ENCODE results near the gene LCE2B. TPM values are rescaled to one million over a fixed set of nuclear protein-coding genes. Genes with fewer than 3 reads are reported as not detected.
"Not testable (repeated sequence)": the region's sequence is repeated elsewhere in the genome, so short reads cannot be mapped to it uniquely, and the experiment has no call there.

The LCE2B gene
- total RNA-seq, 4 donors from 2014 or later: not detected

- no peaks in the 10 kb centered on the region for H3K9me3 ChIP-seq
- no peak for DNase-seq
- H3K4me1 ChIP-seq: no peaks in the 10 kb centered on the region
- no peaks in the 10 kb centered on the region for H3K27me3 ChIP-seq
- no peak overlapping the region for H3K27ac ChIP-seq
- no peaks in the 10 kb centered on the region for H3K36me3 ChIP-seq
- TF ChIP-seq POLR2A (IDR thresholded peaks at IDR 0.05) (no peak), CTCF (IDR thresholded peaks at IDR 0.05) (no peak)
- 58 to 61% methylated on average over 2 of the region's 2 CpGs for WGBS, 2 donors
- H3K4me3 ChIP-seq (replicated peaks in 1 of 3): no peak overlapping the region
- intact Hi-C loops (cut with DNase I): no loop called here
Observed at GRCh38 chr1:152656459-152656858, 29.5 kb upstream of the LCE2B start.

GRCh38 chr1:152657677-152658076, 28.2 kb upstream of the LCE2B start:
- Histone ChIP-seq H3K27ac (no peak overlapping the region), H3K4me3 (replicated peaks in 1 of 3) (no peak overlapping the region), H3K4me1 (no peaks in the 10 kb centered on the region), H3K27me3 (no peaks in the 10 kb centered on the region), H3K9me3 (no peaks in the 10 kb centered on the region), H3K36me3 (no peaks in the 10 kb centered on the region)
- no peak for DNase-seq
- intact Hi-C loops (cut with DNase I): no loop called here
- WGBS, 2 donors: 93 to 94% methylated on average over 4 of the region's 4 CpGs
- TF ChIP-seq POLR2A (IDR thresholded peaks at IDR 0.05) (no peak), CTCF (IDR thresholded peaks at IDR 0.05) (no peak)

- no peak overlapping the region for H3K27ac ChIP-seq
- no peak for TF ChIP-seq POLR2A (IDR thresholded peaks at IDR 0.05)
- TF ChIP-seq CTCF (IDR thresholded peaks at IDR 0.05): no peak
- intact Hi-C loops (cut with DNase I): no loop called here
- no peaks in the 10 kb centered on the region for H3K27me3 ChIP-seq
- no peak overlapping the region for H3K4me3 ChIP-seq (replicated peaks in 1 of 3)
- 50 to 53% methylated on average over 3 of the region's 3 CpGs for WGBS, 2 donors
- no peaks in the 10 kb centered on the region for H3K9me3 ChIP-seq
- peak; percentile 61 to 64 for DNase-seq
- H3K4me1 ChIP-seq: no peaks in the 10 kb centered on the region
- H3K36me3 ChIP-seq: no peaks in the 10 kb centered on the region
Observed at GRCh38 chr1:152658649-152659048, 27.3 kb upstream of the LCE2B start.

- WGBS, 2 donors: 49 to 69% methylated on average over 2 to 3 of the region's 3 CpGs
- no peaks in the 10 kb centered on the region for H3K36me3 ChIP-seq
- H3K4me3 ChIP-seq (replicated peaks in 1 of 3): no peak within 1 kb of the TSS
- TF ChIP-seq POLR2A (IDR thresholded peaks at IDR 0.05) (no peak), CTCF (IDR thresholded peaks at IDR 0.05) (no peak)
- no peak within 1 kb of the TSS for H3K27ac ChIP-seq
- H3K9me3 ChIP-seq: no peaks in the 10 kb centered on the region
- no peaks in the 10 kb centered on the region for H3K27me3 ChIP-seq
- intact Hi-C loops (cut with DNase I): no loop called here
- no peak for DNase-seq
- H3K4me1 ChIP-seq: no peaks in the 10 kb centered on the region
Observed at GRCh38 chr1:152663098-152663497, 22.8 kb upstream of the LCE2B start, which contains the start of gene LCE2D. Gene LCE2D (plus strand): TSS chr1:152663380. CDS start chr1:152664106, 726 bp downstream.

DNA sequence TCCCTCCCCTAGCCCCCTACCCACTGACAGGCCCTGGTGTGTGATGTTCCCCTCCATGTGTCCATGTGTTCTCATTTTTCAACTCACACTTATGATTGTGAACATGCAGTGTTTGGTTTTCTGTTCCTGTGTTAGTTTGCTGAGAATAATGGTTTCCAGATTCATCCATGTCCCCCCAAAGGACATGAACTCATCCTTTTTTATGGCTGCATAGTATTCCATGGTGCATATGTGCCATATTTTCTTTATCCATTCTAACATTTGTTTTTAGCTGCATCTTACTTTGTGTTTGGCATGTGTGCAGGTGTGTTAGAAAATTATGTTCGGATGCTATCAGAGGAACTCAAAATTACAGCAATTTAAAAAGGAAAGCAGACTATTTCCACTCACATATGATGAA, 19.8 kb upstream of the LCE2B start:
- H3K9me3 ChIP-seq; DNase-seq; intact Hi-C loops (cut with DNase I); H3K27ac ChIP-seq; H3K36me3 ChIP-seq; H3K4me1 ChIP-seq; H3K27me3 ChIP-seq; H3K4me3 ChIP-seq (replicated peaks in 1 of 3): not testable (repeated sequence)
- 93 to 100% methylated on average over 1 of the region's 1 CpG for WGBS, 2 donors

DNA sequence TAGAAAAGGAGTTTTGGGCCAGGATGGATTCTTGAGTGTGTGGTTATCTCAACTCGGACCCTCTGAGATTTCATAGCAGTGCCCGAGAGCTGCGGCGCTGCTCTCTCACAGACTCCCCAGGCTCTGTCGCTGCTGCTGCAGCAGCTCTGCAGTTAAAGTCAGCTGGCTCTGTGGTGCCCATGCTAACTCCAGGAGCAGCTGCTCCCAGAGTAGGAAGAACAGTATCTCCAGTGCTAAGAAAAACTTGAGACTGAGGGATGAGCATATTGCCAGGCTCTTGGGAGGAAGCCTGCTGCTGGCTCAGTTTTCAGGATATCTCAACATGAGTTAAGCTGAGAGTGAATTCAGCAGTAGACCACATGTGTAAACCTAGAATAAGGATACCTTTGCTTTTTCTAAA, 18.3 kb upstream of the LCE2B start:
- no peak overlapping the region for H3K27ac ChIP-seq
- H3K4me3 ChIP-seq (replicated peaks in 1 of 3): no peak overlapping the region
- DNase-seq: no peak
- 92 to 93% methylated on average over 5 of the region's 5 CpGs for whole genome bisulfite sequencing, 2 donors
- H3K36me3 ChIP-seq: no peaks in the 10 kb centered on the region
- H3K27me3 ChIP-seq: no peaks in the 10 kb centered on the region
- intact Hi-C loops (cut with DNase I): no loop called here
- no peaks in the 10 kb centered on the region for H3K9me3 ChIP-seq
- no peaks in the 10 kb centered on the region for H3K4me1 ChIP-seq
- TF ChIP-seq POLR2A (IDR thresholded peaks at IDR 0.05): no peak
- no peak for TF ChIP-seq CTCF (IDR thresholded peaks at IDR 0.05)

All from thyroid gland (tissue), 4 donors.